OCI-M2 (cell line): ENCODE results near the gene MYO19.
"Not testable (repeated sequence)": the region's sequence is repeated elsewhere in the genome, so short reads cannot be mapped to it uniquely, and the experiment has no call there.

Source experiments
- DNase-seq: peaks from one replicate; lab custom pipeline; 2025; ENCODE audit not compliant: unreplicated experiment; lab: John Stamatoyannopoulos, UW

MYO19 gene

GRCh38 chr17:36533935-36534839, 481 bp downstream of the MYO19 start:
- DNase-seq, result no peak

GRCh38 chr17:36532435-36532975, 2.2 kb downstream of the MYO19 start:
- DNase-seq, result no peak

GRCh38 chr17:36529121-36529520, 5.5 kb downstream of the MYO19 start:
- no peak for DNase-seq

- DNase-seq, result no peak
These were observed 6.9 kb downstream of the MYO19 start for GRCh38 chr17:36527621-36528250.

- DNase-seq, result no peak
These were observed 8.8 kb downstream of the MYO19 start for GRCh38 chr17:36525888-36526287.

- DNase-seq, result no peak
These were observed 9.6 kb downstream of the MYO19 start for GRCh38 chr17:36525113-36525512.

- DNase-seq, result no peak
These were observed 10.2 kb downstream of the MYO19 start for GRCh38 chr17:36524428-36524876.

GRCh38 chr17:36523113-36523512, 11.6 kb downstream of the MYO19 start:
- no peak for DNase-seq

GRCh38 chr17:36515837-36516236, 18.8 kb downstream of the MYO19 start:
- no peak for DNase-seq

GRCh38 chr17:36514856-36515255, 19.8 kb downstream of the MYO19 start:
- no peak for DNase-seq

- DNase-seq, result no peak
These were observed 22.0 kb downstream of the MYO19 start for GRCh38 chr17:36512641-36513040.

- no peak for DNase-seq
These were observed 23.5 kb downstream of the MYO19 start for GRCh38 chr17:36511216-36511615.

- DNase-seq, result no peak
These were observed 24.0 kb downstream of the MYO19 start for GRCh38 chr17:36510636-36511035.

GRCh38 chr17:36509272-36509985, 25.2 kb downstream of the MYO19 start:
- DNase-seq, result no peak

- DNase-seq, result not testable (repeated sequence)
These were observed 26.2 kb downstream of the MYO19 start for GRCh38 chr17:36508439-36508838.

GRCh38 chr17:36507266-36507665, 27.4 kb downstream of the MYO19 start:
- no peak for DNase-seq

- no peak for DNase-seq
These were observed 27.8 kb downstream of the MYO19 start for GRCh38 chr17:36506831-36507230.

GRCh38 chr17:36506249-36506826, 28.3 kb downstream of the MYO19 start:
- no peak for DNase-seq

- no peak for DNase-seq
These were observed 29.5 kb downstream of the MYO19 start for GRCh38 chr17:36505171-36505570.

GRCh38 chr17:36504156-36504545, 30.5 kb downstream of the MYO19 start:
- no peak for DNase-seq
